ENCODE data around the gene MAB21L2.

MAB21L2 gene

GRCh38 chr4:150624055-150624454 is 42.1 kb downstream of the MAB21L2 start:
- DNase-seq = no peak

DNA sequence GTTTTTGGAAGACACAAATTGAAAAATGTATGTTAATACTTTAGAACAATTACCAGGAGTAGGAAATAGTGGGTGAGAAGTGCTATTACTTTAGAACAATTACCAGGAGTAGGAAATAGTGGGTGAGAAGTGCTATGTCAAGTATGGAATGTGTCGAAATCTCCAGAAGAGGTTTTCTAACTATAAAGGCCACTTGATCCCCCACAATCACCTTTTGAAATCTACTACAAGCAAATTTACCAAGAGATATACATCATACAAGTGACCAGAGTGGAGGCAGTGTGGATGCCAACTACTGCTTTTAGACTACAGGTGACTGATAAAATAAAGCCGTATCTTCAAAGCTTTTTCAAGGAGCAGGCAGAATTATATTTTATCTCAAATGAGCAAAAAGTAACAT is 43.1 kb downstream of the MAB21L2 start:
- no peak for DNase-seq

DNA sequence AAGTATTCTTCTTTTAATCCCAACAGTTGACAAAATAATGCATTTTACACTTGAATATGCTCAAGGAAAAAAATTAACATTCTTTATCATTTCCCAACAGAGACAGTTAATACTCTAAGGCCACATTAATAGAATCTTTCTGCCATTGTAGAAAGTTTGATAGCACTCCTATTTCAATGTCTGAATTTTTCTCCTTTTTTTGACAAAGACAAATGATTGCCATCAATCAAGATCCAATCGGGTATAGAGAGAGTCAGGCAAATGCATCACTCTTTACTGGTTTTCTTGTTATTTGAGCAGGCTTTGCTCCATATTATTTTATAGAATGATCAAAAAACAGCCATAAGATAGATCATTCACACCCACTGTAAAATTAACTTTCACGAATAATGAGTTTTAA is 46.1 kb downstream of the MAB21L2 start:
- DNase-seq = no peak

DNA sequence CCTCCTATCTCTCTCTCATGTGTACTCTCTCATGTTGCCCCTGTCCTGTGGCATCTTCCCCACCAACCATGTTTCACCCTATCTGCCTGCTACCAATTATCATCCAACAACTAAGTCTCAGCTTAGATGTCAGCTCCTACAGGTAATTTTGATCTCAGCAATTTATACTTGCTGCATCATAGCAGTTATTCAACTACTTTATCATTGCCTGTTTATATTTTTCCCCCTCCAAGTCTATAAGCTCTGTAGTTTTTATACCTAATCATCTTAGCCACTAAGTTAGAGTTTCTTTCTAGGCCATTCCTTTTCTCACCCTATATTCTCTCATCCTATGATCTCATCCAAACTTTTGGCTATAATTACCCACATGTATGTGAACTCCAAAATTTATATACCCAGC is 50.7 kb downstream of the MAB21L2 start:
- DNase-seq = no peak
